ENCODE measurements around the gene KCNS3. TPM values are rescaled to one million over a fixed set of nuclear protein-coding genes. Genes with fewer than 3 reads are reported as not detected.

The KCNS3 gene
- total RNA-seq, 1 donor from 2014 or later: 20.1 TPM

DNA sequence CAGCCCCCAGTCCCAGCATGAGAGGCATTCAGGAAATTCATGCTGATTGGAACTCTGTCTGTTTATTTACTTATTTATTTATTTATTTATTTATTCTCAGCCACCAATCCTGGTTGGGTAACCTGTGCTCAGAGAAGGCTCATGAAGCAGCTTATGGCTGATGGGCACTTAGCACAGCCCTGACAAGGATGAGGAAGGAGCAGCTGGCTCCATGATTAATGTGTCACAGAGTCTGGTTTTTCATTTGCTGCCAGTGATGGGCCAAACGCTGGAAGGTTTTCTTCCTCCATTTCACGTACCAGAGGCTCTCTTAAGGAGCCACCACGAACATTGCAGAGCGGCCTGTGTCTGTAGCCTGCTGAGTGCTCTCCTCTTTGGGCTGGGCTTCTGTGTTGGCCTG lies 28.3 kb upstream of the KCNS3 start:
- Histone ChIP-seq H3K27ac (no peak overlapping the region), H3K27me3 (no peaks in the 10 kb centered on the region), H3K9me3 (no peaks in the 10 kb centered on the region), H3K36me3 (no peaks in the 10 kb centered on the region), H3K4me1 (no peaks in the 10 kb centered on the region), H3K4me3 (no peak overlapping the region)
- intact Hi-C loops (cut with DNase I): loop anchor here (10.0 kb wide), 1 partner anchor 305 kb away; no protein-coding TSS in a partner anchor
- DNase-seq (ENCODE audit: extremely low spot score in 2 of 2): peak in 1 of 2 donors; percentile 54
- TF ChIP-seq, protein P1, sequence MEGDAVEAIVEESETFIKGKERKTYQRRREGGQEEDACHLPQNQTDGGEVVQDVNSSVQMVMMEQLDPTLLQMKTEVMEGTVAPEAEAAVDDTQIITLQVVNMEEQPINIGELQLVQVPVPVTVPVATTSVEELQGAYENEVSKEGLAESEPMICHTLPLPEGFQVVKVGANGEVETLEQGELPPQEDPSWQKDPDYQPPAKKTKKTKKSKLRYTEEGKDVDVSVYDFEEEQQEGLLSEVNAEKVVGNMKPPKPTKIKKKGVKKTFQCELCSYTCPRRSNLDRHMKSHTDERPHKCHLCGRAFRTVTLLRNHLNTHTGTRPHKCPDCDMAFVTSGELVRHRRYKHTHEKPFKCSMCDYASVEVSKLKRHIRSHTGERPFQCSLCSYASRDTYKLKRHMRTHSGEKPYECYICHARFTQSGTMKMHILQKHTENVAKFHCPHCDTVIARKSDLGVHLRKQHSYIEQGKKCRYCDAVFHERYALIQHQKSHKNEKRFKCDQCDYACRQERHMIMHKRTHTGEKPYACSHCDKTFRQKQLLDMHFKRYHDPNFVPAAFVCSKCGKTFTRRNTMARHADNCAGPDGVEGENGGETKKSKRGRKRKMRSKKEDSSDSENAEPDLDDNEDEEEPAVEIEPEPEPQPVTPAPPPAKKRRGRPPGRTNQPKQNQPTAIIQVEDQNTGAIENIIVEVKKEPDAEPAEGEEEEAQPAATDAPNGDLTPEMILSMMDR (IDR thresholded peaks at IDR 0.05): no peak
- TF ChIP-seq POLR2A (IDR thresholded peaks at IDR 0.05) (no peak), POLR2AphosphoS5 (IDR thresholded peaks at IDR 0.05; ENCODE audit: insufficient read depth in 1 of 2, low read depth in 1 of 2) (no peak)

DNA sequence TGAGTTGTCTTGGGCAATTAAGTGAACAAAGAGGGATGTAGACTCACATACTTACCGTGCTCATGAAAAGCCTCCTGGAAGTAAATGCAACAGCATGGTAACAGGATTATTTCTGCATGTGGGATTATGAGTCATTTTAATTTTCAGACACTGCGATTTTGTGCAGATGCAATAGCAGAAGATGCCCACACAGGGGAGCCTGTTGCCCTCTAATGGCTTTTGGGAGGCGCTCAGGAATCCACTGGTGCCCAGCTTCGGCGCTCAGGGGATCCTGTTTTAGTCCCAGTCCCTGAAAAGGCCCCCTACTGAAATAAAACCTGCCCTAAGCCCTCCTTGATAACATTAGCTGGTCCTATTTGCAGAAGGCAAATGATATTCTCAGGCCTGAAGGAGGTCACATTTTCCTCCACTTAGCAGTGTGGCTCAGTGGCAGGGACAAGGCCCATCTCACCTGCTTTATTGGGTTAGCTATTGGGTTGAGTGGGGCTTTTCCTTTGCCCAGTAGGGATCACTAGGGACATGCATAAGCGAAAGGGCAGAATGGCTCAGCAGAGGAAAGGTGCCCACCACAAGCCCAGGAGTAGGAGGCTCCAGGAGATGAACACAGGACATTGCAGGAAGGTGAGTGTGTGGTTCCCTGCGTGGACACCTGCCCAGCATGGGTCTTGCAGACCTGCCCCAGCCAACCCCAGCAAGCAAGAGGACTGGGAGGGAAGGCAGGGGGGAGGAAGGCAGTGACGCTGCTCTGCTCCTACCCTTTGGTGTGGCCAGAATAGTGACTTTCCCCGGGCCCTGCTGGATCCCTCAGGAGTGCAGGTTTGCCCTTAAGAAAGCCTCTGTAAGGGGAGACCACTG lies 26.5 kb upstream of the KCNS3 start:
- peak in 1 of 2 donors; percentile 80 for DNase-seq (ENCODE audit: extremely low spot score in 2 of 2)
- TF ChIP-seq POLR2AphosphoS5 (IDR thresholded peaks at IDR 0.05; ENCODE audit: insufficient read depth in 1 of 2, low read depth in 1 of 2) (no peak), POLR2A (IDR thresholded peaks at IDR 0.05) (no peak)
- TF ChIP-seq, protein P1 (IDR thresholded peaks at IDR 0.05): peak; percentile 69 to 74 (median 71)

DNA sequence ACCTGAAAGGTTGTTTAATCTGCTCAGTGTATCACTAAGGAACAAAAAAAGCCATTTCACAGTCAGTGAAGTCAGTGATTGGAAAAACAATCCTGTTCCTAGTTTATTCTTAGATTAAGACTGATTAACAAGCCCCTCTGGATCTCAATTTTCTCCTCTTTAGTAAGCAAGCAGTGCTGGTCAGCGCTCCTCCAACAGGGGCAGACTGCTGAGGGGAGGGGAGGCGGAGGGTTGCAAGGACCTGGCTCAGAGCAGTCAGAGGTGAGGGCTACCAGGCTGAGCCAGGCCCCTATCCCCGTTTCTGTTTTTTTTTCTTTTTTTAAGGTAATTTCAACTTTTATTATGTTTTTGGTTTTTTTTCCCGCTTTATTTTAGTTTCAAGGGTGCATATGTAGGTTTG lies 24.7 kb upstream of the KCNS3 start:
- H3K36me3 ChIP-seq: no peaks in the 10 kb centered on the region
- H3K27me3 ChIP-seq: no peaks in the 10 kb centered on the region
- no peaks in the 10 kb centered on the region for H3K9me3 ChIP-seq
- DNase-seq (ENCODE audit: extremely low spot score in 2 of 2): peak in 1 of 2 donors; percentile 60
- no peaks in the 10 kb centered on the region for H3K4me1 ChIP-seq
- intact Hi-C loops (cut with DNase I): loop anchor here (10.0 kb wide), 1 partner anchor 301 kb away; no protein-coding TSS in a partner anchor
- no peak overlapping the region for H3K4me3 ChIP-seq
- no peak for TF ChIP-seq POLR2AphosphoS5 (IDR thresholded peaks at IDR 0.05; ENCODE audit: insufficient read depth in 1 of 2, low read depth in 1 of 2)
- no peak for TF ChIP-seq POLR2A (IDR thresholded peaks at IDR 0.05)
- TF ChIP-seq, protein P1 (IDR thresholded peaks at IDR 0.05): no peak
- H3K27ac ChIP-seq: no peak overlapping the region

More for the DNA sequence above, 26.5 kb upstream of the KCNS3 start:
- H3K36me3 ChIP-seq: no peaks in the 10 kb centered on the region
- no peaks in the 10 kb centered on the region for H3K9me3 ChIP-seq
- H3K4me3 ChIP-seq: no peak overlapping the region
- intact Hi-C loops (cut with DNase I): loop anchor here (10.0 kb wide), 1 partner anchor 303 kb away; no protein-coding TSS in a partner anchor
- no peaks in the 10 kb centered on the region for H3K4me1 ChIP-seq
- no peaks in the 10 kb centered on the region for H3K27me3 ChIP-seq
- no peak overlapping the region for H3K27ac ChIP-seq

DNA sequence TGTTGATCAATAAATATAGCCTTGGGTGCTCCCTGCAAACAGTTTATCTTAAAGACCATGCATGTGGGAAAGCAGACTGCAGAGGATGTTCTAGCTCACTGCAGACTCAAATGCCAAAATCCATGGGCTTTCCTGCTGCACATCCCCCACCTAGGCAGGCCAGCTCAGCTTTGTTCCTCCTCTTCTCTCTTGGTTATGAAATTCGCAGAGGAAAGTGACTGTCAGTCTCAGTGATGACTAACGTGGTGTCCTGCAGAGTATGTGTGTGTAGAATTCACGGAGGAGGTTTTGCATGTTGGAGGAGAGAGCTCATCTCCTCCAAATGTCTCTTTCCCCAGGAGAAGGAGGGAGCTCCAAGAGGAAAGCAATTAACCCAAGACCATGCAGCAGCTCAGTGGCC lies 21.4 kb upstream of the KCNS3 start:
- Histone ChIP-seq H3K4me3 (no peak overlapping the region), H3K27me3 (no peaks in the 10 kb centered on the region), H3K4me1 (no peaks in the 10 kb centered on the region), H3K36me3 (no peaks in the 10 kb centered on the region), H3K27ac (no peak overlapping the region), H3K9me3 (no peaks in the 10 kb centered on the region)
- peak in 1 of 2 donors; percentile 40 for DNase-seq (ENCODE audit: extremely low spot score in 2 of 2)
- TF ChIP-seq POLR2A (IDR thresholded peaks at IDR 0.05) (no peak), POLR2AphosphoS5 (IDR thresholded peaks at IDR 0.05; ENCODE audit: insufficient read depth in 1 of 2, low read depth in 1 of 2) (no peak)
- TF ChIP-seq, protein P1 (IDR thresholded peaks at IDR 0.05): no peak
- intact Hi-C loops (cut with DNase I): loop anchor here (10.0 kb wide), 1 partner anchor 298 kb away; no protein-coding TSS in a partner anchor

DNA sequence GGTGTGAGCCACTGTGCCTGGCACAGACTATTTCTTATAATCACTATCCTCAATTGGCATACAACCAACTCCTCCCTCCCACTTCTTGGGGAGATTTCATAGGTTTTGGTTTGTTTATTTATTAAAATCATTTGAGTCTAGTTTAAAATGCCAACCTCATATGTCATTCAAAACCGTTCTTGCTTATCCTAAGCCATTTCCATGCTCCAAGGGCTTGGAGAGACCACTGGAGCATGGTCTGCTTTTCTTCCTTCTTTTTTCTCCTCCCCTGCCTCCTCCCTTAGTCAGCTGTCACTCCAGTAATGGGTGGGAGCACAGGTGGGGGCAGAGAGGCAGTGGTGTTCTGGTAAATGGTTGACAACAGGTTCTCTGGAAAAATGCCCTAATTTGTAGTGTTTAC lies 20.4 kb upstream of the KCNS3 start:
- no peaks in the 10 kb centered on the region for H3K9me3 ChIP-seq
- intact Hi-C loops (cut with DNase I): loop anchor here (10.0 kb wide), 1 partner anchor 297 kb away; no protein-coding TSS in a partner anchor
- no peaks in the 10 kb centered on the region for H3K27me3 ChIP-seq
- no peaks in the 10 kb centered on the region for H3K4me1 ChIP-seq
- H3K27ac ChIP-seq: no peak overlapping the region
- H3K4me3 ChIP-seq: no peak overlapping the region
- H3K36me3 ChIP-seq: no peaks in the 10 kb centered on the region
- TF ChIP-seq, protein P1 (IDR thresholded peaks at IDR 0.05): no peak
- TF ChIP-seq POLR2A (IDR thresholded peaks at IDR 0.05) (no peak), POLR2AphosphoS5 (IDR thresholded peaks at IDR 0.05; ENCODE audit: insufficient read depth in 1 of 2, low read depth in 1 of 2) (no peak)
- DNase-seq (ENCODE audit: extremely low spot score in 2 of 2): peak in 1 of 2 donors; percentile 32

Measured in vagina (tissue), 2 donors.